Caki2 (cell line): ENCODE results near the gene UGT1A10. TPM values are rescaled to one million over a fixed set of nuclear protein-coding genes. Genes with fewer than 3 reads are reported as not detected.
A peak's percentile ranks its signal among the peaks of the same experiment; 100 is the strongest.
"Not testable (repeated sequence)": the region's sequence is repeated elsewhere in the genome, so short reads cannot be mapped to it uniquely, and the experiment has no call there.

Experiments used
- DNase-seq: peaks from one replicate; pipeline ENCODE4 v3.0.0-alpha.2; 2015; ENCODE audit warnings: low read depth
- in situ Hi-C: cut with HindIII; loops from 2 replicates; pipeline ENCODE4 v1.10.0; 2016; ENCODE audit warnings: low sequenced_read_pairs, low pct_unique_long_range_greater_than_20kb, mixed read lengths
- total RNA-seq: library from RNA; depleted of rRNA; stranded (reverse); fragments of >200 nt; shearing (Covaris generic); gene quantifications from 2 replicates; pipeline ENCODE4 v1.2.3, GENCODE V29; 2014; ENCODE audit warnings: low replicate concordance

UGT1A10 gene
- total RNA-seq, 1 experiment from 2014 or later, result not detected

DNA sequence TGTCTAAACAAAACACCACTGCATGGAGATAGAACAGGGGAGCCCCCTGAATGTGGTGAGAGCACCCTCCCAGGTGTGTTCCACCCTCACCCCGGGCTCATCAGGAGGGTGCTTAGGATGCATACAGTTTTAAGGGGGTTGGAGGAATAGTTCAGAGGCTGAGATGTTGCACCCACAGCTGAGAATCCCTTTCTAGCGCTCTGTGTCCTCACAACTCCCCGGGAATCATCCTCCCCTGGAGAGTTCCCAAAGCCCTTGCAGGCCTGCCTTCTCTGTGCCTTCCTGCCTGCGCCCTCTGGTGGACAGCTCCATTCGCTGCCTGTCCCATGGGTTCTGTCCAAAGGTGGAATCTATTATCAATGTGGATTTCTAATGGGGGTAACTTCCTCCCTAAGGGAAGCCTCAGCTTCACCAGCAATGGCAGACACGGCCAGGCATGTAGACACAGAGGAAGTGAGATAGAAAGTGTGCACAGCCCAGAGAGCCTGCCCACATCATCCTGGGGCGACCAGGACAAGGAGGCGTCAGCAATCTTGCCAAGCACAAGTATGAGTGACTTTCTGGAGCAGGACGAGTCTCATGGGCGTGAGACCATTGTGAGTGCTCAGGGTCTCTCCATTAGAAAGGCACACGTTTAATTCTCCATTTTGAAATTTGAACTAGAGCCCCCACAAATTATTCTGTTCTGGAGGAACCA is 75.2 kb downstream of the UGT1A10 start:
- in situ Hi-C loops, result no loop called here
- DNase-seq, result peak; percentile 48

DNA sequence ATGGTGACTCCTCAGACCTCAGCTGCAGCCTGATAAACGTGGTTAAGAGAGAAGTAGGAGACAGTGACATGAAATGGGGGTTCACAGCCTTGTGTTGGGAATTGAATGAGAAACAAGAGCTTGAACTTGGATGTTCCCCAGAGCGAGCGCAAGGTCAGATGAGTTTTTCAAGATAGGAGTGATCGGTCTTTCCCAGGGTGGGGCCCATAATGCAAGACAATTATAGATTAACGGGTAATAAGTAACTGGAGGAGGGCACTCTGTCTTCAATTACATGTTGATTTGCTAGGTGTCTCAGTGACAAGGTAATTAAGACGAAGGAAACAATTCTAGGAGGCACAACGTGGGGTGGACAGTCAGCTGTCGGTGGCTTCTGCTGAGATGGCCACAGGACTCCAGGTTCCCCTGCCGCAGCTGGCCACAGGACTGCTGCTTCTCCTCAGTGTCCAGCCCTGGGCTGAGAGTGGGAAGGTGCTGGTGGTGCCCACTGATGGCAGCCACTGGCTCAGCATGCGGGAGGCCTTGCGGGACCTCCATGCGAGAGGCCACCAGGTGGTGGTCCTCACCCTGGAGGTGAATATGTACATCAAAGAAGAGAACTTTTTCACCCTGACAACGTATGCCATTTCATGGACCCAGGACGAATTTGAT is 76.5 kb downstream of the UGT1A10 start, which contains the start of gene UGT1A5:
Gene UGT1A5, plus strand, starts transcription at position 297 of the 651 bp plus-strand sequence. Its CDS starts 85 bp downstream, at position 382.
- DNase-seq, result no peak
- in situ Hi-C loops, result no loop called here

DNA sequence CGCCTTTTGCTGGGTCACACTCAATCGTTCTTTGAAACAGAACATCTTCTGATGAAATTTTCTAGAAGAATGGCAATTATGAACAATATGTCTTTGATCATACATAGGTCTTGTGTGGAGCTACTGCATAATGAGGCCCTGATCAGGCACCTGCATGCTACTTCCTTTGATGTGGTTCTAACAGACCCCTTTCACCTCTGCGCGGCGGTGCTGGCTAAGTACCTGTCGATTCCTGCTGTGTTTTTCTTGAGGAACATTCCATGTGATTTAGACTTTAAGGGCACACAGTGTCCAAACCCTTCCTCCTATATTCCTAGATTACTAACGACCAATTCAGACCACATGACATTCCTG is 77.0 kb downstream of the UGT1A10 start:
- in situ Hi-C loops, result no loop called here
- no peak for DNase-seq

DNA sequence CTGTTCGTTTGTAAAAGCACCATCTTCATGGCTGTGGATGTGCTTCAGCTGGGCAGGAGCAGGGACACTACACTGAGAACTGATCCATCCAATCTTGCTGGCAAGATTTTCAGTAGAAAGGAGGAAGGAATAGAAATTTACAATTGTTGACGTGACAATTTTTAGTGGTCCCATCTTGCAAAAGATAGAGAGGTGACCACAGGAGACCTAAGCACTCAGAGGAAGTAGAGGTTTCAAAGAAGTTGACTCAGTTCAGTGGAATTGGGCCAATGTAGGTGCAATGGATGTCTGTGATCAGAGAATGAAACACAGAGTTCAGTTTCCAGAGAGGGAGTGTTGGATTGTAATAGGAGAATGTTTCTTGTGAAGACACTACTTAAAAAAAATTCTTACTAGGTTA is 77.9 kb downstream of the UGT1A10 start:
- in situ Hi-C loops, result no loop called here
- DNase-seq, result no peak

DNA sequence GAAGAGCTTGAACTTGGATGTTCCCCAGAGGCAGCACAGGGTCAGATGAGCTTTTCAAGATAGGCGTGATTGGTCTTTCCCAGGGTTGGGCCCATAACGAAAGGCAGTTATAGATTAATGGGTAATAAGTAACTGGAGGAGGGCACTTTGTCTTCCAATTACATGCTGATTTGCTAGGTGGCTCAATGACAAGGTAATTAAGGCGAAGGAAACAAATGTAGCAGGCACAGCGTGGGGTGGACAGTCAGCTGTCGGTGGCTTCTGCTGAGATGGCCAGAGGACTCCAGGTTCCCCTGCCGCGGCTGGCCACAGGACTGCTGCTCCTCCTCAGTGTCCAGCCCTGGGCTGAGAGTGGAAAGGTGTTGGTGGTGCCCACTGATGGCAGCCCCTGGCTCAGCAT is 82.3 kb downstream of the UGT1A10 start, which contains the start of gene UGT1A4:
Gene UGT1A4, plus strand, starts transcription at position 185 of the 400 bp plus-strand sequence. Its CDS starts 85 bp downstream, at position 270.
- no peak for DNase-seq
- in situ Hi-C loops, result no loop called here

DNA sequence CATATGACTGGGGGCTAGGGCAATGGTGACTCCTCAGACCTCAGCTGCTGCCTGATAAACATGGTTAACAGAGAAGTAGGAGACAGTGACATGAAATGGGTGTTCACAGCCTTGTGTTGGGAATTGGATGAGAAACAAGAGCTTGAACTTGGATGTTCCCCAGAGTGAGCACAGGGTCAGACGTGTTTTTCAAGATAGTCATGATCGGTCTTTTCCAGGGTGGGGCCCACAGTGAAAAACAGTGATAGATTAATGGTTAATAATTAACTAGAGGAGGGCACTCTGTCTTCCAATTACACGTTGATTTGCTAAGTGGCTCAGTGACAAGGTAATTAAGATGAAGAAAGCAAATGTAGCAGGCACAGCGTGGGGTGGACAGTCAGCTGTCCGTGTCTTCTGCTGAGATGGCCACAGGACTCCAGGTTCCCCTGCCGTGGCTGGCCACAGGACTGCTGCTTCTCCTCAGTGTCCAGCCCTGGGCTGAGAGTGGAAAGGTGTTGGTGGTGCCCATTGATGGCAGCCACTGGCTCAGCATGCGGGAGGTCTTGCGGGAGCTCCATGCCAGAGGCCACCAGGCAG is 92.6 kb downstream of the UGT1A10 start, which contains the start of gene UGT1A3:
Gene UGT1A3, plus strand, starts transcription at position 320 of the 579 bp plus-strand sequence. Its CDS starts 85 bp downstream, at position 405.
- DNase-seq, result peak; percentile 61
- in situ Hi-C loops, result no loop called here

DNA sequence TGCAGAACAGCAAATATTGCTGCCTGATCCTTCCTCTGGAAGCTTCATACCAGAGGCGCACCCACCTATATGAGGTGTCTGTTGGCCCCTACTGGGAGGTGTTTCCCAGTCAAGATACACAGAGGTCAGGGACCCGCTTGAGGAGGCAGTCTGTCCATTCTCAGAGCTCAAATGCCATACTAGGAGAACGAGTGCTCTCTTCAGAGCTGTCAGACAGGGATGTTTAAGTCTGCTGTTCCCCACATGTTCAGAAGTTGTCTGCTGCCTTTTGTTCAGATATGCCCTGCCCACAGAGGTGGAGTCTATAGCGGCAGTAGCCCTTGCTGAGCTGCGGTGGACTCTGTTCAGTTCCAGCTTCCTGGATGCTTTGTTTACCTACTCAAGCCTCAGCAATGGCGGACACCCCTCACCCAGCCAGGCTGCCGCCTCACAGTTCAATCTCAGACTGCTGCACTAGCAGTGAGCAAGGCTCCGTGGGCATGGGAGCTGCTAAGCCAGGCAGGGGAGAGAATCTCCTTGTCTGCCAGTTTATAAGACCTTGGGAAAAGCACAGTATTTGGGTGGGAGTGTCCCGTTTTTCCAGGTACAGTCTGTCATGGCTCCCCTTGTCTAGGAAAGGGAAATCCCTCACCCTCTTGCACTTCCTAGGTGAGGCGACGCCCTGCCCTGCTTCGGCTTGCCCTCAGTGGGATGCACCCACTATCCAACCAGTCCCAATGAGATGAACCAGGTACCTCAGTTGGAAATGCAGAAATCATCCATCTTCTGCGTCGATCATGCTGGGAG is 100.8 kb downstream of the UGT1A10 start:
- in situ Hi-C loops, DNase-seq: not testable (repeated sequence)

DNA sequence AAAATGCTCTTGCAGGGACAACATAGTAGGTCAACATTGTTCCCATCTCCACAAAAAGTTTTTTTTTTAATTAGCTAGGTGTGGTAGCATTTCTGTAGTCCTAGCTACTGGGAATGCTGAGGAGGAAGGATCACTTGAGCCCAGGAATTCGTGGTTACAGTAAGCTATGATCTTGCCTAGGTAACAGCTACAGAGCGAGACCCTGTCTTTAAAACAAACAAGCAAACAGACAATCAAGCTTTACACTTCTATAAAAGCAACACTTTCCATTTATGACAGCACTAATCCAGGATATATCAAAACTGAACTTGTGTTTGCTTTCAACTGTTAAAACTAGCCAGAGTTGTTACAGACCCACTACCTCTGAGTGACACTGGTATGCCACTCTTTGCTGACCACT is 104.6 kb downstream of the UGT1A10 start:
- in situ Hi-C loops, result no loop called here
- no peak for DNase-seq

DNA sequence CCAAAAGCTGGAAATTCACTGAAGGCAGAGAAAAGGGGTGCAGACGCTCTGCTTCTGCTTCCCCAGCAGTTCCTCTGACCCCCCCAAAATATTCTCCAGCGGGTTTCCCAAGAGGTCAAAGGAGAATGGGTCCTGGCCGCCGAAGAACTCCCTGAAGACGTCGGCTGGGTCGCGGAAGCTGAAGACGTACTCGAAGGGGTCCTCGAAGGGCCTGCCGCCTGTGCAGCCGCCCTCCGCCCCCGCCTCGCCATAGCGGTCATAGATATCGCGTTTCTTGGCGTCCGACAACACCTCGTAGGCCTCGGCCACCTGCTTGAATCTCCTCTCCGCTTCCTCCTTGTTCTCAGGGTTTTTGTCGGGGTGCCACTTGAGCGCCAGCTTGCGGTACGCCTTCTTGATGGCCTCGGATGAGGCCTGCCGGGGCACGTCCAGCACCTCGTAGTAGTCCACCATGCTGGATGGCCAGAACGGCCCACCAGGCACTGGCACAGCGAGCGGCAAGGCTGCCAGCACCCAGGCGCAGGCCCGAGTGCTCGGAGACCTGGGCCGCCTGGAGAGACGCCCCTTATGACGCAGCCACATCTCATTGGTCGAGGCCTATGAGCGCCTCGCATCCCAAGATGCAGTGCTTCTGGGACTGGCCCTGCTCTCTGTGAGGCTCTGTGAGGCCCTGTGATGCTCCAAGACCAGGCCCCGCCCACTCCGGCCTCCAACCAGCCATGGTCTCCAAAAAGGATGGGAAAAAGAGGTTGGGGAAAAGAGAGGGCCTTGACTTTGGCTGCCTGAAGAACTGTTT is 107.4 kb downstream of the UGT1A10 start:
- in situ Hi-C loops, result no loop called here
- DNase-seq, result no peak

DNA sequence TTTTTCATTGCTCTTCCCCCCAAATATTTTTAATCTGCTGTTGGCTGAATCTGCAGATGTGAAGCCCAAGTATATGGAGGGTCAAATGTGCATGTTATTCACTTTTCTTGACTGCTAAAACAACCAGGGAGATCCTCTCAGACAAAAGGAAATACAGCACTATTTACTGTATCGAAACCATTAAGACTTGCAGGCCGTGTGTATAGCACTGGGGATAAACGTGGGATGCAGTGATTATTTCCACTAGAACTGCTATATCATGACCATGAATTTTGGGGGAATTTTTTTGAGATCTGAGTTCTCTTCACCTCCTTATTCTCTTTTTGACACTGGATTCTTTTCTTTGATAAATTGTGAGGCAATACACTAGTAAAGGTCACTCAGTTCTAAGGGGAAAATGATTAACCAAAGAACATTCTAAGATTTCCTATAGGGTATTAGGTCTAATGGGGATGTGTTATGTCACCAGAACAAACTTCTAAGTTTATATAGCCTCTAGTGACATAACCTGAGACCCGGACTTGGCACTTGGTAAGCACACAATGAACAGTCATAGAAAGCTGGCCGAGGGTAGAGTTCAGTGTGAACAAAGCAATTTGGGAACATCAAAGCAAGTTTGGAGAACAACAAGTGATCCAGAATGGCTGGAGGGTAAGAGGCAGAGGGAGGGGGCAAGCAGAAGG is 109.0 kb downstream of the UGT1A10 start:
- no peak for DNase-seq
- in situ Hi-C loops, result no loop called here

DNA sequence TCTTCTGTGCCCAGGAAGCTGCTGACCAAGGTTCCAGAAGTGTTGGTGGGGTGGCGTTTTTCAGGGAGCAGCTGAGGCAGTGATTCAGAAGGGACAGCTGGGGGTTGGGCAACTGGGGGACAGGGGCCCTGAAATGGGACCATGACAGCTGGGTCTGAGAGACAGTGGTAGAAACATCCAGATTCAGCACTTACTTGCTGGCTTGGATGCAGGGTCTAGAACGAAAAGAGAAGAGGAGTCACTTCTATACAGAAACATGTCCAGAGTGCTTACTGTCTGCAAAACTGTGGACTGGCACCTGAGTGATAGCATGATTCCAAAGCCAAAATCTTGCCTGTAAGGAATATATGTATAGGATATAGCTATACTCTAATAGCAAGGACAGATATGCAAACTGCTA is 109.6 kb downstream of the UGT1A10 start:
- DNase-seq, in situ Hi-C loops: not testable (repeated sequence)

DNA sequence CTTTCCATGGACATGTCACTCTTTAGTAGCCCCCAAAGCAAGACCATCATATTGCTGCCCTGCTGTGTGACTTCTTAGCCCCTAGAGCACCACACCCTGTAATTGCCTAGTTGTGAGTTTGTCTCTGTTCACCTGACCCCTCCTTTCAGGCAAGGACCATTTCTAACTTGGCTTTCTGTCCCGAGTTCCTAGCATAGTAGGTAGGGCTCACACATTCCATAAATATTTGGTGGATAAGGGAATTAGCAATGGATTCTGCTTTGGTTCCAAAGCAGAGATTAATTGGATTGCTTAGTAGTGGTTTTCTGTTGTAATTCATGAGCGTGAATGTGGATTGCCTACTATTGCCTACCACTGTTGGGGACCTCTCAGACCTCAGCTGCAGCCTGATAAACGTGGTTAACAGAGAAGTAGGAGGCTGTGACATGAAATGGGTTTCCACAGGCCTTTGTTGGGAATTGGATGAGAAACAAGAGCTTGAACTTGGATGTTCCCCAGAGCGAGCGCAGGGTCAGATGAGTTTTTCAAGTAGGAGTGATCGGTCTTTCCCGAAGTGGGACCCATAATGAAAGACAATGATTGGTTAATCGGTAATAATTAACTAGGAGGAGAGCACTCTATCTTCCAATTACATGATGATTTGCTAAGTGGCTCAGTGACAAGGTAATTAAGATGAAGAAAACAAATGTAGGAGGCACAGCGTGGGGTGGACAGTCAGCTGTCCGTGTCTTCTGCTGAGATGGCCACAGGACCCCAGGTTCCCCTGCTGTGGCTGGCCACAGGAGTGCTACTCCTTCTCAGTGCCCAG is 110.4 kb downstream of the UGT1A10 start:
- DNase-seq, result no peak

DNA sequence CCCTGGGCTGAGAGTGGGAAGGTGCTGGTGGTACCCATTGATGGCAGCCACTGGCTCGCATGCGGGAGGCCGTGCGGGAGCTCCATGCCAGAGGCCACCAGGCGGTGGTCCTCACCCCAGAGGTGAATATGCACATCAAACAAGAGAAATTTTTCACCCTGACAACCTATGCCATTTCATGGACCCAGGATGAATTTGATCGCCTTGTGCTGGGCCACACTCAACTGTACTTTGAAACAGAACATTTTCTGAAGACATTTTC is 111.0 kb downstream of the UGT1A10 start:
- DNase-seq, result no peak
- in situ Hi-C loops, result no loop called here

More for the DNA sequence above, 110.4 kb downstream of the UGT1A10 start:
- in situ Hi-C loops, result no loop called here

DNA sequence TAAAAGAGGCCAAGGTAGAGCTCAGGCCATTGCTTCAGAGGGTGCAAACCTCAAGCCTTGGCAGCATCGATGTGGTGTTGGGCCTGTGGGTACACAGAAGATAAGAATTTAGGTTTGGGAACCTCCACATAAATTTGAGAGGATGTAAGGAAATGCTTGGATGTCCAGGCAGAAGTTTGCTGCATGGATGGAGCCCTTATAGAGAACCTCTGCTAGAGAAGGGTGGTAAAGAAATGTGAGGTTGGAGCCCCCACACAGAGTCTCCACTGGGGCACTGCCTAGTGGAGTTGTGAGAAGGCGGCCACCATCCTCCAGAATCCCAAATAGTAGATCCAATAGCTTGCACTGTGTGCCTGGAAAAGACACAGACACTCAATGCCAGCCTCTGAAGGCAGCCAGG is 114.4 kb downstream of the UGT1A10 start:
- in situ Hi-C loops, DNase-seq: not testable (repeated sequence)

DNA sequence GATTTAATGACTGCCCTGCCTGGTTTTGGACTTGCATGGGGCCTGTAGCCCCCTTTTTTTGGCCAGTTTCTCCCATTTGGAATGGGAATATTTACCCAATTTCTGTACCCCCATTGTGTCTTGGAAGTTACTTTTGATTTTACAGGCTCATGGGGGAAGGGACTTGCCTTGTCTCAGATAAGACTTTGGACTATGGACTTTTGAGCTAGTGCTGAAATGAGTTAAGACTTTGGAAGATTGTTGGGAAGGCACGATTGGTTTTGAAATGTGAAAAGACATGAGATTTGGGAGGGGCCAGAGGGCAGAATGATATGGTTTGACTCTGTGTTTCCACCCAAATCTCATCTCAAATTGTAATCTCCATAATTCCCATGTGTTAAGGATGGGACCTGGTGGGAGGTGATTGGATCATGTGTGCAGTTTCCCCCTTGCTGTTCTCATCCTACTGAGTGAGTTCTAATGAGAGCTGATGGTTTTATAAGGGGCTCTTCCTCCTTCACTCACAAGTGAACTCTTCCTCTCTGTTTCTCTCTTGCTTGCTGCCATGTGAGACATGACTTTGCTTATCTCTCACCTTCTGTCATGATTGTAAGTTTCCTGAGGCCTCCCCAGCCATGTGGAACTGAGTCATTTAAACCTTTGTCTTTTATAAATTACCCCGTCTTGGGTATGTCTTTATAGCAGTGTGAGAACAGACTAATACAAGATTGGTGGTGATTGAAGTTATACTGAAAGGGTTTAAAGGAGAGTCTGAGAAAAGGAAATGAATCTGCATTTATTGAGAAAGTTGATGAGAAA is 115.2 kb downstream of the UGT1A10 start:
- DNase-seq, result not testable (repeated sequence)

More for the DNA sequence above, 115.2 kb downstream of the UGT1A10 start:
- in situ Hi-C loops, result not testable (repeated sequence)
